ENCODE data around the gene SEMG1.

The SEMG1 gene

DNA sequence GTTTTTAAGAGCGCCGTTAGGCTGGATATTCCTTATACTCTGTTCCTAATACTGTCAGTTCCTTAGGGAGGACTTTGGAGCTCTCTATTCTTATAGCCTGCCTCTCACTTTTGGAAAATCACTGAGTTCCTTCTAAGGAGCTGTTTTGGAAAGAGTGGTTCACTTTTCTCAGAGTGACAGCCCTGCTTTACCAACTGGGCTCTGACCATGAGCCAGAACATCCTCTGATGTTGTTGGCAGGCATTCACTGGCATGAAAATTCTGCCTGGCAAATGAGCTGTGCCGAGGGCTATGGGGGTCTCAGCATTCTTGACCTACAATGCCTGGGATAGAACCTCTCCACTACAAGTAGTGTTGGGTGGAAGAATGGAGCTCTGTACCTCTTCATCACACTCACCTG lies 14.9 kb upstream of the SEMG1 start:
- TF ChIP-seq GATA3 (IDR thresholded peaks at IDR 0.05; ENCODE audit: low read depth, low read length) (no peak), GATA2 (IDR thresholded peaks at IDR 0.05; ENCODE audit: low read depth, low read length) (no peak)

DNA sequence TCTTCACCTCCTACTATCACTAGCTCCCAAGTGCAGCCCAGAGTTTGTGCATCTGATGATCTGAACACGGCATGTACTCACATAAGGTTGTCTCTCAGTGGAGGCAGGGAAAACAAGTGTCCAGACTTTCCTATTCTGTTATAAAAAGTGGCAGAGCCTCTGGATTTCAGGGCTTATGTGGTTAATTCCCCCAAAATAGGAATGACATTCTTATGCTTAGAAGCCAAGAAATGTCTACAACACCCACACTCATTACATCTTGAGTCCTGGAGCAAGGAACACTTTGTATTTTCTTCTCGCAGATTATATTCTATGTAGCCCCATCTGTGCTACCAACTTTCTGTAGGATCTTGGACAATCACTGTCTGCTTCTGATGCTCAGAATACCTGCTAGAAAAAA lies 13.5 kb upstream of the SEMG1 start:
- TF ChIP-seq GATA3 (IDR thresholded peaks at IDR 0.05; ENCODE audit: low read depth, low read length): no peak

DNA sequence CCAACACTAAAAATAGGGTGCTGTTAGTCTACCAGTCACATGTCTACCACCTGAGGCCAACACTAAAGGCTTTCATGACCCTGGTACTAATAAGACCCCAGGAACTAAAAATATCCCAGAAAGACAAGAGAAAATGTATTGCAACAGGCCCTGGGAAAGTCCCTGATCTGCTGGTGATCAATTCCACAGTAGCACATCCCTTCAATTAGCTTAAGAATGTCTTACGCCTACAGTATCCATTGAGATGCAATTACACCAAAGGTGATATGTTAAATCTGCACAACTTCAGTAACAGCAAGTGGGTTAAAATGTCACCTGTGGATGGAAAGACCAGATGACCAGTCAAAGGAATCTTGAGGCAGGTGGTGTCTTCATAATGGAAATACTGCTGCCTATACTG lies 3.1 kb downstream of the SEMG1 start:
- no peak for TF ChIP-seq GATA3 (IDR thresholded peaks at IDR 0.05; ENCODE audit: low read depth, low read length)
- no peak for TF ChIP-seq GATA2 (IDR thresholded peaks at IDR 0.05; ENCODE audit: low read depth, low read length)

DNA sequence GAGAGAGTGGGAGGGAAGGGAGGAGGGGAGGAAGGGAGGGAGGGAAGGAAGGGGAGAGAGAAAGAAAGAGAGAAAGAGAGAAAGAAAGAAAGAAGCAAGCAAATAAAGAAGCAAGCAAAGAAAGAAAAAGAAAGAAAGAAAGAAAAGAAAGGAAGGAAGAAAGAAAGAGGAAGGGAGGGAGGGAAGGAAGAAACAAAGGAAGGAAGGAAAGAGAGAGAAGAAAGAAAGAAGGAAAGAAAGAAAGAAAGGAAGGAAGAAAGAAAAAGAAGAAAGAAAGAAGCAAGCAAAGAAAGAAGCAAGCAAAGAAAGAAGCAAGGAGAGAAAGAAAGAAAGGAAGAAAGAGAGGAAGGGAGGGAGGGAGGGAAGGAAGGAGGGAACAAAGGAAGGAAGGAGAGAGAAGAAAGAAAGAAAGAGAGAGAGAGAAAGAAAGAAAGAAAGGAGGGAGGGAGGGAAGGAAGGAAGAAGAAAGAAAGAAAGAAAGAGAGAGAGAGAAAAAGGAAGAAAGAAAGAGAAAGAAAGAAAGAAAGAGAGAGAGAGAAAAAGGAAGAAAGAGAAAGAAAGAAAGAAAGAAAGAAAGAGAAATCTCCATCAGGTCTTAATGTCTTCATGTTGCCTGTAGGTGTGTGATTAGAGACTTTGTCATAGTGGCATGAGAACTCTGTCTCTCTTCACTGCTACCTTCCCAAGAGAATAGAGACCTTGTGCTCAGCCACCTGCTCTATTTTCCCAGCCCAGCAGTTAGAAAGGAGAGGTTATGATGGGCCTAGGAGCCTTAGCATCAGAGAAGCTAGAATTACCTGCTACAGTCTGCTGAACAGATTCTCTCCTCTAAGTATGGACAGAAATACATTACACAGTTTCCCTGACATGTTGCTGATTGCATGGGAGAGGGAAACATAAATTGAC lies 5.0 kb downstream of the SEMG1 start:
- TF ChIP-seq GATA2 (IDR thresholded peaks at IDR 0.05; ENCODE audit: low read depth, low read length) (no peak), GATA3 (IDR thresholded peaks at IDR 0.05; ENCODE audit: low read depth, low read length) (no peak)

DNA sequence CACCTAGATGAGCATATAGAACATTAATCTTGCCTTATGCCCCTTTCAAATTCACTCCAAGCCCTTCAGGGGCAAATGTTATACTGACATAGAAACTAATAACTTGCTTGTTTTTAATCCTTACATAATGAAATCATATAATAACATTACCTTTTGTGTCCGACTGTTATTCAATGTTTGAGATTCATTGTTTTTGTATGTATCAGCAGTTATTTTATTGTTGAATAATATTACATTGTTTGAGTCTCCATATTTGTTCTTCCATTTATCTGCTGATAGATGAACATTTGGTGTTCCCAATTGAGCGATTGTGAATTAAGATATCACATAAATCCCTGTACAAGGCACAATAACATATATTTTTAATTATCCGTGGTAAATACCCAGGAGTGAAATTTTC lies 6.0 kb downstream of the SEMG1 start:
- TF ChIP-seq GATA2 (IDR thresholded peaks at IDR 0.05; ENCODE audit: low read depth, low read length) (no peak), GATA3 (IDR thresholded peaks at IDR 0.05; ENCODE audit: low read depth, low read length) (no peak)

DNA sequence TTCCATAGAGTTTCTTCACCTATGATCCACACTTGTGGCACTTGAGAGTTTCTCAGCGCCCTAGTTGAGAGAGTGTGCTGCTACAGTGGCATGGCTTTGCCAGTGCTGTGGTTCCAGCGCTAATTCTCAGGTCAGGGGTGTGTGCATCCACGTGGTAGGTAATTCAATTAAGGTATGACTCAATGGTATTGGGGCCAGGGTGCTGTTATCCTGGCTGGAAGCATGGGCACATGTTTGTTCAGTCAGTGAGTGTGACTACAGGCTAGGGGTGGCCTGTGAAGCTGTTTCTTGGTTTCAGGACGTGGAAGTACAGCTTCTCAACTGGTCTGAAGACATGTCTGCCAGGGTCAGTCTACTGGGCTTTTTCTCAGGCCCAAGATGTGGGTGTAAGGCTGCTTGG lies 11.3 kb downstream of the SEMG1 start:
- TF ChIP-seq GATA3 (IDR thresholded peaks at IDR 0.05; ENCODE audit: low read depth, low read length) (no peak), GATA2 (IDR thresholded peaks at IDR 0.05; ENCODE audit: low read depth, low read length) (no peak)

DNA sequence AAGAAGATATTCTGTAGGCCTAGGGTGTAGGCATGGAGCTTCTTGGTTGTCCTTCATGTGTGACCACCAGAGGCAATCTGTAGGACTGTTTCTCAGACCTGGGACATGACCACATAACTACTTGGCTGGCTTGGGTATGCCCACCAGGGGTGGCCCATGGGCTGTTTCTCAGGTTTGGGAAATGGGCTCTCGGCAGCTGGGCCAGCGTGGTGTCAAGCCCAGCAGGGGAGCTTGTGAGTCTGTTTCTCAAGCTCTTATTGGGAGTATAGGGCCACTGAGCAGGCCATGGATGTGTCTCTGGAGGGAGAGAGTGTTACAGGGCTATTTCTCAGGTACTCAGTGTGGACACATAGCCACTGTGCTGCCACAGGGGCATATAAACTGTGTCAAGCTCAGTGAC lies 11.8 kb downstream of the SEMG1 start:
- TF ChIP-seq GATA2 (IDR thresholded peaks at IDR 0.05; ENCODE audit: low read depth, low read length) (no peak), GATA3 (IDR thresholded peaks at IDR 0.05; ENCODE audit: low read depth, low read length) (no peak)

DNA sequence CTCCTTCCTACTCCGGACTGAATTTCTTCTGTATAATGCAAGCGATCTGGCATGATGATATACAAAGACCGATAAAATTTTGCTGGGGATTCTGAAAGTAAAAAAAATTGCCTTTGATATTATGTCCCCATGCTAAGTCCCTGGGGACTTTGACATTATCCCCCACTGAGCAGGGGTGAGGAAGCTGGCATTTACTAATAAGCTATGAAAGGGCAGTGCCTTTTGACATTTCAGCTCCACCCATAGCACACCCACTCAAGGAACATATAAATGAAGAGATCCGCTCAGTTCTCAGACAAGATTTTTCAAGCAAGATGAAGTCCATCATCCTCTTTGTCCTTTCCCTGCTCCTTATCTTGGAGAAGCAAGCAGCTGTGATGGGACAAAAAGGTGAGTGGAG lies 14.2 kb downstream of the SEMG1 start, which contains the start of gene SEMG2:
Gene SEMG2 (plus strand): TSS at position 298 of the 400 bp plus-strand sequence. CDS start 17 bp downstream, at position 315.
- no peak for TF ChIP-seq GATA2 (IDR thresholded peaks at IDR 0.05; ENCODE audit: low read depth, low read length)
- no peak for TF ChIP-seq GATA3 (IDR thresholded peaks at IDR 0.05; ENCODE audit: low read depth, low read length)

DNA sequence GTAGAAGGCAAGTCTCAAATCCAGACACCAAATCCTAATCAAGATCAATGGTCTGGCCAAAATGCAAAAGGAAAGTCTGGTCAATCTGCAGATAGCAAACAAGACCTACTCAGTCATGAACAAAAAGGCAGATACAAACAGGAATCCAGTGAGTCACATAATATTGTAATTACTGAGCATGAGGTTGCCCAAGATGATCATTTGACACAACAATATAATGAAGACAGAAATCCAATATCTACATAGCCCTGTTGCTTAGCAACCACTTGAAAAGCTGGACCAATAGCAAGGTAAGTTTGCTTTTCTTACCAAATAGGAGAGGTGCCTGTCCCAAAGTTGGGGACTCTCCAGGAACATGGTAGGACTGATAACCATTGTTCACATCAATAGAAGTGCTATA lies 16.3 kb downstream of the SEMG1 start:
- no peak for TF ChIP-seq GATA3 (IDR thresholded peaks at IDR 0.05; ENCODE audit: low read depth, low read length)
- TF ChIP-seq GATA2 (IDR thresholded peaks at IDR 0.05; ENCODE audit: low read depth, low read length): no peak

DNA sequence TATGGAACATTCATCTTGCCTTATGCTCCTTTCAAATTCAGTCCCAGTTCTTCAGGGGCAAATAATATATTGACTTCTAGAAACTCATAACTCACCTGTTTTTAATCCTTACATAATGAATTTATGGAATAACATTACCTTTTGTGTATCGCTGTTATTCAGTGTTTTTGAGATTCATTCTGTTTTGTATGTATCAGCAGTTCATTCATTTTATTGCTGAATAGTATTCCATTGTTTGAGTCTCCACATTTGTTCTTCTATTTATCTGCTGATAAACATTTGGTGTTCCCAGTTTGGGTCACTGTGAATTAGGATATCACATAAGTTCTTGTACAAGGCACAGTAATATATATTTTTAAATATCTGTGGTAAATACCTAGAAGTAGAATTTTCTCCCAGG lies 19.5 kb downstream of the SEMG1 start:
- TF ChIP-seq GATA2 (IDR thresholded peaks at IDR 0.05; ENCODE audit: low read depth, low read length) (no peak), GATA3 (IDR thresholded peaks at IDR 0.05; ENCODE audit: low read depth, low read length) (no peak)

DNA sequence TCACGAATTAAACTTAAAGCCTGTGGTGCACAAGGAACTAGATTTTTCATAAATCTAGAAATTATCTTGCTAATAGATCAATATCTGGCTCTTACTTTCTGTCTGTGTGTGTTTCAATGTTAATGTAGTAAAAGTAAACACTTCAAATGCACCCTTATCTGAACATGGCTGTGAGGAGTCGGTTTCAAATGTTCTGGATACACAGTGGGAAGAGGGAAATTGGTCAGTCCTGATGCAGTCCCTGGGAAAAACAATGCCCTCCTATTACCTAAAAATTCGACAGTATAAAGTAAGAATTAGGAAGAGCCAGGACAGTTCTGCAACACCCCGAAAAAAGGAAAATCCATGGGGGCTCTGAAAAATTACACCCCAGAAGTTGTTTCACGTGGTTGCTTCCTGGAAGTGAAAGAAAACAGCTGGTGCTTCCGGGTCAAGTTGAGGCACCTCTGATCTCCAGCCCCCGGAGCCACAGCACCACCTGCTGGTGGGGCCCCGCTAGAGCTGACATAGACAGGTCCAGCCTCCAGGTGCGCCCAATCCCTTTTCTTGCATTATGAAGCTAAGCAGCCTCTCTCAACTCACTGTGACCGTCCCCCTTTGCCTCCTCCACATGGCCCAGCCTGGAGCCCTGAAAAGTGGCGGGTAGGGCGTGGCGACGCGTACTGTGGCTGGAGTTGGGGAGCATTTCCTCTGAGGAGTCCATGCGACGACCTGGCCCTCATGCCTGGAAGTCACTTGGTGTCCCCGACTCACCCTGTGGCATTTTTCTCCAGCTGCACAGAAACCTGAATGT lies 22.6 kb downstream of the SEMG1 start:
- TF ChIP-seq GATA2 (IDR thresholded peaks at IDR 0.05; ENCODE audit: low read depth, low read length) (no peak), GATA3 (IDR thresholded peaks at IDR 0.05; ENCODE audit: low read depth, low read length) (no peak)

DNA sequence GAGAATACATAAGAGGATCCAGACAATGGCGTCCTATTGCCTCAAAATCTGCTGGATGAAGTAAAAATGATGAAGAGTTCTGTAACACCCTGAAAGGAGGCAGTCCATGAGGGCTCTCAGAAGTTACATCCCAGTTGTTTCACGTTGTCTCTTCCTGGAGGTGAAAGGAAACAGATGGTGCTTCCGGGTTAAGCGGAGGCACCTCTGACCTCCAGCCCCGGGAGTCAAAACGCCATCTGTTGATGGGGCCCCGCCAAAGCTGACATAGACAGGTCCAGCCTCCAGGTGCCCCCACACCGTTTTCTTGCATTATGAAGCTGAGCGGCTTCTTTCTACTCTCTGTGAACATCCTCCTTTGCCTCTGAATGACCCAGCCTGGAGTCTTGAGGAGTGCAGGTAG lies 23.8 kb downstream of the SEMG1 start:
- no peak for TF ChIP-seq GATA2 (IDR thresholded peaks at IDR 0.05; ENCODE audit: low read depth, low read length)
- no peak for TF ChIP-seq GATA3 (IDR thresholded peaks at IDR 0.05; ENCODE audit: low read depth, low read length)

DNA sequence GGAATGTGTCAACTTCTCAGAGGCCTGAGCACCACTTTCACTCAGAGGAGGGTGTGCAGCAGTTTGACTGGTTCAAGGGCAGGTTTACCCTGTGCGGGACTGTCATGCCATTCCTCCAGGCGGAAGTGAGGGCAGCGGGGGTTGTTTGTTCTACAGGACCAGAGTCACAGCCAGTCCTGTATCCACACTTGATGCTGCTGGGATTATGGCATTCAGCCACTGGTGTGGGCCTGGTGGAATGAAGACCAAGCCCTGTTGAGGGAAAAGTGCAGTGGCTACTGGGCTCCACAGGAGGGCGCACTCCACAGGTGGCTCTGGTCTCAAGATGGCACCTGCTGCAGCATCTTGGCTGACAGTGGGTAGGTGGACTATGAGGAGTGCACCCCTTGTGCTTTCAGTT lies 29.2 kb downstream of the SEMG1 start:
- TF ChIP-seq GATA3 (IDR thresholded peaks at IDR 0.05; ENCODE audit: low read depth, low read length) (no peak), GATA2 (IDR thresholded peaks at IDR 0.05; ENCODE audit: low read depth, low read length) (no peak)

DNA sequence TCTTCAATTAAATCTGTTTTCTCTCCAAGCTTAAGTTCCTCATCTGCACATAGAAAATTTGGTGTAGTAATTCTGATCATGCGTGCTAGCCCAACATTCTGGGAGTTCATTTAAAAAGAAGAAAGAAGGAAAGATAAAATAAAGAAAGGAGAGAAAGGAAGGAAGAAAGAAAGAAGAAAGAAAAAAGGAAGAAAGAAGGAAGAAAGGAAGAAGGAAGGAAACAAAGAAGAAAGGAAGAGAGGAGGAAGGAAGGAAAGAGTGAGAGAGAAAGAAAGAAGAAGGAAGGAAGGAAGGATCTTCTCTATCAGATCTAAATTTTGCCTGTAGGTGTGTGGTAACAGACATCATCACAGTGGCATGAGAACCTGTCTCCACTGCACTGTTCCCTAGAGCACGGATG lies 31.3 kb downstream of the SEMG1 start:
- TF ChIP-seq GATA3 (IDR thresholded peaks at IDR 0.05; ENCODE audit: low read depth, low read length) (no peak), GATA2 (IDR thresholded peaks at IDR 0.05; ENCODE audit: low read depth, low read length) (no peak)

DNA sequence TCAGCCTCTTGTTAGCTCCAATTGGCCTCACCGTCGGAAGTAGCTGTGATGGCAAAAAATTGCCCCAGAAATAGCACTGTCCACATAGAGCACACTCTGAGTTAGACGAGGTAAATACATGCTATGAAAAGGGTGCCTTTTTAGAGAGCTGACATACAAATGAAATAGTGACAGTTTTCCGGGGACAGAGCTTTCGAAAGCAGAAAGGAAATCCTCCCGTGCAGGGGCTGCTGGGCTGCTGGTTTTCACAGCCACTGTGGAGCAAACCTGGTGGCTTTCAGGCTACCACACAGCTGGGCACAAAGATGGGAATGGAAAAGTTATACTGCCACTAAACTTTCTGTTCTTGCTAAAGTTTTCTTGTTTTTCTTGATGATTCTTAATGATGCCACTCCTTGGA lies 39.3 kb downstream of the SEMG1 start:
- TF ChIP-seq GATA3 (IDR thresholded peaks at IDR 0.05; ENCODE audit: low read depth, low read length): no peak
- no peak for TF ChIP-seq GATA2 (IDR thresholded peaks at IDR 0.05; ENCODE audit: low read depth, low read length)

Measured in SH-SY5Y (cell line).